ENCODE data around the gene PKHD1. TPM values are rescaled to one million over a fixed set of nuclear protein-coding genes. Genes with fewer than 3 reads are reported as not detected.

Gene PKHD1
- total RNA-seq, 1 experiment from 2014 or later, result not detected

GRCh38 chr6:51827580-51827979, 259.8 kb downstream of the PKHD1 start:
- Mint-ChIP-seq H3K36me3 (ENCODE audit: insufficient read depth, unreplicated experiment) (no peaks in the 10 kb centered on the region), H3K4me3 (ENCODE audit: unreplicated experiment) (no peak overlapping the region), H3K4me1 (ENCODE audit: insufficient read depth, unreplicated experiment) (no peaks in the 10 kb centered on the region), H3K27ac (ENCODE audit: low read depth, unreplicated experiment) (no peak overlapping the region), H3K9me3 (ENCODE audit: unreplicated experiment) (no peaks in the 10 kb centered on the region), H3K27me3 (ENCODE audit: insufficient read depth, unreplicated experiment) (no peaks in the 10 kb centered on the region)
- TF ChIP-seq CTCF (IDR thresholded peaks at IDR 0.05; ENCODE audit: unreplicated experiment), result no peak
- DNase-seq (ENCODE audit: unreplicated experiment), result no peak
- intact Hi-C loops (cut with micrococcal nuclease), result no loop called here
- POLR2A ChIA-PET, result no interaction called here
- BruUV-seq (replicated peaks), result no TSS peak
- CTCF ChIA-PET, result interaction anchor here (0.6 to 1.1 kb wide), 3 partner anchors 14 to 1683 kb away, joined by 3 read pairs; no protein-coding TSS in a partner anchor

- Mint-ChIP-seq H3K27me3 (ENCODE audit: insufficient read depth, unreplicated experiment) (no peaks in the 10 kb centered on the region), H3K4me3 (ENCODE audit: unreplicated experiment) (no peak overlapping the region), H3K36me3 (ENCODE audit: insufficient read depth, unreplicated experiment) (no peaks in the 10 kb centered on the region), H3K27ac (ENCODE audit: low read depth, unreplicated experiment) (no peak overlapping the region), H3K9me3 (ENCODE audit: unreplicated experiment) (no peaks in the 10 kb centered on the region), H3K4me1 (ENCODE audit: insufficient read depth, unreplicated experiment) (no peaks in the 10 kb centered on the region)
- no peak for TF ChIP-seq CTCF (IDR thresholded peaks at IDR 0.05; ENCODE audit: unreplicated experiment)
- ChIA-PET CTCF (no interaction called here), POLR2A (no interaction called here)
- BruUV-seq (replicated peaks), result no TSS peak
- intact Hi-C loops (cut with micrococcal nuclease), result no loop called here
- DNase-seq (ENCODE audit: unreplicated experiment), result no peak
Measured at GRCh38 chr6:51824940-51825339, 262.5 kb downstream of the PKHD1 start.

DNA sequence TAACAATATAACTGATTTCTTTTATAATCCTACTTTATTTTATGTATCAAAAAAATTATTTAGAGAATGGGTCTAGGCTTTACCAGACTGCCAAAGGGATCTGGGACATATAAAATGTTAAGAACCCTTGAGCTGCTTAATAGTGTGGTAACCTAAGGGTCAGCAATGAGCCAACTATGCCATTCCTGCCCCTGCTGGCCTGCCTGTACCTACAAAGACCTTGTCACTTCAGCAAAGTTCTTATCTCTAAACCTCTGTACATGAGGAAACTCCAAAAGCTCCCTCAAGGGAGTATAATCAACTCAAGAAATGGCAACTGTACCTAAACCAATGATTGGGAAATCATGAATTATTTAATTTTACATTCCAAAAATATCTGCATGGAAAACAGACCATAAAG, 266.9 kb downstream of the PKHD1 start:
- Mint-ChIP-seq H3K4me3 (ENCODE audit: unreplicated experiment) (no peak overlapping the region), H3K36me3 (ENCODE audit: insufficient read depth, unreplicated experiment) (no peaks in the 10 kb centered on the region), H3K27me3 (ENCODE audit: insufficient read depth, unreplicated experiment) (no peaks in the 10 kb centered on the region), H3K27ac (ENCODE audit: low read depth, unreplicated experiment) (no peak overlapping the region), H3K9me3 (ENCODE audit: unreplicated experiment) (no peaks in the 10 kb centered on the region), H3K4me1 (ENCODE audit: insufficient read depth, unreplicated experiment) (no peaks in the 10 kb centered on the region)
- no peak for DNase-seq (ENCODE audit: unreplicated experiment)
- intact Hi-C loops (cut with micrococcal nuclease), result no loop called here
- no peak for TF ChIP-seq CTCF (IDR thresholded peaks at IDR 0.05; ENCODE audit: unreplicated experiment)
- CTCF ChIA-PET, result interaction anchor here (1.7 kb wide), 1 partner anchor 34 kb away, joined by 8 read pairs; no protein-coding TSS in a partner anchor
- POLR2A ChIA-PET, result interaction anchor here (0.7 kb wide), 1 partner anchor 988 kb away, joined by 3 read pairs; no protein-coding TSS in a partner anchor
- no TSS peak for BruUV-seq (replicated peaks)

DNA sequence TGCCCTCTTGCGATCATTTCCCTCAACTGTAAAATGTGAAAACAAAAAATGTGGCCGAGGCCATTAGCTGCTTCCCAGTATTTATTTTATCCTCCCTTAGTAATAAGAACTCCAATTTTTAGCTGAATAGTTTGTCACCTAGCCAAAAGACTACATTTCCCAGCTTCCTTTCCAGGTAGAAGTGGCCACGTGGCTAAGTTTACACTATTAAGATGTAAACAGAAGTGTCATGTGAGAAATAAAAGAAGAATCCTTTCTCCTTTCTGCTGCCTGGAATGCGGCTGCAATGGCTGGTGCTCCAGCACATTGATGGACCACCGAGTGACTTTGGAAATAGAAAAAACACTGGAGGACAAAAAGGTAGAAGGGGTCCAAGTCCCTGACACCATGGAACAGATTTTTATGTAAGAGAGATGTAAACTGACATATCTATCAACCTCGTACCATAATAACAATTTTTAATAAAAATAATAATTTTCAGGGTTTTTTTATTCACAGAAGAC, 268.8 kb downstream of the PKHD1 start:
- no peaks in the 10 kb centered on the region for H3K4me1 Mint-ChIP-seq (ENCODE audit: insufficient read depth, unreplicated experiment)
- CTCF ChIA-PET, result interaction anchor here (1.7 kb wide), 1 partner anchor 36 kb away, joined by 8 read pairs; no protein-coding TSS in a partner anchor
- no peaks in the 10 kb centered on the region for H3K27me3 Mint-ChIP-seq (ENCODE audit: insufficient read depth, unreplicated experiment)
- TF ChIP-seq CTCF (IDR thresholded peaks at IDR 0.05; ENCODE audit: unreplicated experiment), result no peak
- POLR2A ChIA-PET, result no interaction called here
- no peaks in the 10 kb centered on the region for H3K36me3 Mint-ChIP-seq (ENCODE audit: insufficient read depth, unreplicated experiment)
- intact Hi-C loops (cut with micrococcal nuclease), result no loop called here
- no TSS peak for BruUV-seq (replicated peaks)
- H3K4me3 Mint-ChIP-seq (ENCODE audit: unreplicated experiment), result no peak overlapping the region
- DNase-seq (ENCODE audit: unreplicated experiment), result no peak
- no peaks in the 10 kb centered on the region for H3K9me3 Mint-ChIP-seq (ENCODE audit: unreplicated experiment)
- no peak overlapping the region for H3K27ac Mint-ChIP-seq (ENCODE audit: low read depth, unreplicated experiment)

Data from MCF 10A (cell line).